Measurements from ENCODE around the gene ACTL10.

The ACTL10 gene

DNA sequence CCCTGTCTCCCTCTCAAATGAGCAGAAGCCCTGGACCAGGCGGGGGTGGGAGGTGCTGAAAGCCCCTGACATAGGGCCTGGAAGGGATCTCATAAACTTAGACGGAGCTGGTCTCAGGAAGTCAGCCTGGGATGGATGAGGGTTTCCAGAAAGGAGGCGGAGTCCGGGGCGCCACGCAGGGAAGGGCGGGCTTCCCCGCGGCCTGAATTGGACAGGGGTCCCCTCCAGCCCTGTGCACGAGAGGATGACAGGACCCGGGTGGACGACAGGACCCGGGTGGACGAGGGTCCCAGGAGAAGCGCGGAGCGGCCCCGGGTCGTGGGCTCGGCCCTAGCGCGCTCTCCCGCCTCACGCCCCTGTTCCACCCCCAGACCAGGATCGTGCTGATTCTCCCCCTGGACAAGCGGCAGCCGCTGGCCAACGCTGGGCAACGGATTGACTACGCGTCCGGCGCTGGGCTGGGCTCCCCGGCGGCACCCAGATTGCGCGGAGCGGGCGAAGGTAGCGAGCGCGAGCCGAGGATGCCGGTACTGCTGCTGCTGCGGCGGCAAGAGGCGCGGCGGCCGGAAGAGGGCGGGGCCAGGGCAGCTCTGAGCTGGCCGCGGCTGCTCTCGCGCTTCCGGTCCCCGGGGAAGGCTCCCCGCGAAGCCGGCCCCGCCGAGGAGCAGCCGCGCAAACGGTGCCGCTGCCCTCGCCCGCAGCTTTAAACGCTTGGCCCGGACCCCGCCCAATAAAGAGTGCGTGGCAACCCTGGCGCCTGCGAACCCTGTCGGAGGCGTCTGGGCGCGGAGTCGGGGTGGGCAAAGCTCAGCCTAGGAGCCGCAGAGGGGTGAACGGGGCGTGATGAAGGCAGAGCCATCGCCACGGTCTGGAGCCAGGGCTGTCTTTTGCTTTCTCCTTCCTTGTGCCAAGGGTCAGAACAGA lies 3.3 kb upstream of the ACTL10 start (continued):
- TF ChIP-seq ZNF621 (tag by site-specific recombination; IDR thresholded peaks at IDR 0.05), result no peak
- no peak for TF ChIP-seq TRIM28 (IDR thresholded peaks at IDR 0.05; ENCODE audit: borderline replicate concordance, low read length)
- no peak for TF ChIP-seq GLI2 (tag by site-specific recombination; IDR thresholded peaks at IDR 0.05; ENCODE audit: borderline replicate concordance, low read depth)
- TF ChIP-seq OVOL3 (tag by site-specific recombination; IDR thresholded peaks at IDR 0.05), result no peak
- no peak for TF ChIP-seq TCF7L2 (IDR thresholded peaks at IDR 0.05; ENCODE audit: borderline replicate concordance, low read depth, low read length)
- no peak for TF ChIP-seq ZNF664 (tag by site-specific recombination; IDR thresholded peaks at IDR 0.05)
- TF ChIP-seq ZNF324 (tag by site-specific recombination; IDR thresholded peaks at IDR 0.05), result no peak
- no peak for TF ChIP-seq ZNF157 (tag by site-specific recombination; IDR thresholded peaks at IDR 0.05)
- peak; percentile 71 for TF ChIP-seq KLF9 (tag by site-specific recombination; IDR thresholded peaks at IDR 0.05; ENCODE audit: low read depth)
- TF ChIP-seq, protein P1, sequence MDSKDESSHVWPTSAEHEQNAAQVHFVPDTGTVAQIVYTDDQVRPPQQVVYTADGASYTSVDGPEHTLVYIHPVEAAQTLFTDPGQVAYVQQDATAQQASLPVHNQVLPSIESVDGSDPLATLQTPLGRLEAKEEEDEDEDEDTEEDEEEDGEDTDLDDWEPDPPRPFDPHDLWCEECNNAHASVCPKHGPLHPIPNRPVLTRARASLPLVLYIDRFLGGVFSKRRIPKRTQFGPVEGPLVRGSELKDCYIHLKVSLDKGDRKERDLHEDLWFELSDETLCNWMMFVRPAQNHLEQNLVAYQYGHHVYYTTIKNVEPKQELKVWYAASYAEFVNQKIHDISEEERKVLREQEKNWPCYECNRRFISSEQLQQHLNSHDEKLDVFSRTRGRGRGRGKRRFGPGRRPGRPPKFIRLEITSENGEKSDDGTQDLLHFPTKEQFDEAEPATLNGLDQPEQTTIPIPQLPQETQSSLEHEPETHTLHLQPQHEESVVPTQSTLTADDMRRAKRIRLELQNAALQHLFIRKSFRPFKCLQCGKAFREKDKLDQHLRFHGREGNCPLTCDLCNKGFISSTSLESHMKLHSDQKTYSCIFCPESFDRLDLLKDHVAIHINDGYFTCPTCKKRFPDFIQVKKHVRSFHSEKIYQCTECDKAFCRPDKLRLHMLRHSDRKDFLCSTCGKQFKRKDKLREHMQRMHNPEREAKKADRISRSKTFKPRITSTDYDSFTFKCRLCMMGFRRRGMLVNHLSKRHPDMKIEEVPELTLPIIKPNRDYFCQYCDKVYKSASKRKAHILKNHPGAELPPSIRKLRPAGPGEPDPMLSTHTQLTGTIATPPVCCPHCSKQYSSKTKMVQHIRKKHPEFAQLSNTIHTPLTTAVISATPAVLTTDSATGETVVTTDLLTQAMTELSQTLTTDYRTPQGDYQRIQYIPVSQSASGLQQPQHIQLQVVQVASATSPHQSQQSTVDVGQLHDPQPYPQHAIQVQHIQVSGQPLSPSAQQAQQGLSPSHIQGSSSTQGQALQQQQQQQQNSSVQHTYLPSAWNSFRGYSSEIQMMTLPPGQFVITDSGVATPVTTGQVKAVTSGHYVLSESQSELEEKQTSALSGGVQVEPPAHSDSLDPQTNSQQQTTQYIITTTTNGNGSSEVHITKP (tag by site-specific recombination; IDR thresholded peaks at IDR 0.05), result no peak
- TF ChIP-seq ZNF549 (tag by site-specific recombination; IDR thresholded peaks at IDR 0.05), result no peak
- TF ChIP-seq, protein P2, sequence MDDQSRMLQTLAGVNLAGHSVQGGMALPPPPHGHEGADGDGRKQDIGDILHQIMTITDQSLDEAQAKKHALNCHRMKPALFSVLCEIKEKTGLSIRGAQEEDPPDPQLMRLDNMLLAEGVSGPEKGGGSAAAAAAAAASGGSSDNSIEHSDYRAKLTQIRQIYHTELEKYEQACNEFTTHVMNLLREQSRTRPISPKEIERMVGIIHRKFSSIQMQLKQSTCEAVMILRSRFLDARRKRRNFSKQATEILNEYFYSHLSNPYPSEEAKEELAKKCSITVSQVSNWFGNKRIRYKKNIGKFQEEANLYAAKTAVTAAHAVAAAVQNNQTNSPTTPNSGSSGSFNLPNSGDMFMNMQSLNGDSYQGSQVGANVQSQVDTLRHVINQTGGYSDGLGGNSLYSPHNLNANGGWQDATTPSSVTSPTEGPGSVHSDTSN (CRISPR knock-in tag; IDR thresholded peaks at IDR 0.05), result 0 out of 2 replicates have a peak, but pooled peaks have one; percentile 34
- no peak for TF ChIP-seq SALL2 (tag by site-specific recombination; IDR thresholded peaks at IDR 0.05; ENCODE audit: borderline replicate concordance)
- TF ChIP-seq ZNF223 (tag by site-specific recombination; IDR thresholded peaks at IDR 0.05), result no peak
- TF ChIP-seq ZNF449 (tag by site-specific recombination; IDR thresholded peaks at IDR 0.05), result no peak
- TF ChIP-seq ZNF148 (tag by site-specific recombination; IDR thresholded peaks at IDR 0.05; ENCODE audit: borderline replicate concordance), result no peak
- TF ChIP-seq, protein P3, sequence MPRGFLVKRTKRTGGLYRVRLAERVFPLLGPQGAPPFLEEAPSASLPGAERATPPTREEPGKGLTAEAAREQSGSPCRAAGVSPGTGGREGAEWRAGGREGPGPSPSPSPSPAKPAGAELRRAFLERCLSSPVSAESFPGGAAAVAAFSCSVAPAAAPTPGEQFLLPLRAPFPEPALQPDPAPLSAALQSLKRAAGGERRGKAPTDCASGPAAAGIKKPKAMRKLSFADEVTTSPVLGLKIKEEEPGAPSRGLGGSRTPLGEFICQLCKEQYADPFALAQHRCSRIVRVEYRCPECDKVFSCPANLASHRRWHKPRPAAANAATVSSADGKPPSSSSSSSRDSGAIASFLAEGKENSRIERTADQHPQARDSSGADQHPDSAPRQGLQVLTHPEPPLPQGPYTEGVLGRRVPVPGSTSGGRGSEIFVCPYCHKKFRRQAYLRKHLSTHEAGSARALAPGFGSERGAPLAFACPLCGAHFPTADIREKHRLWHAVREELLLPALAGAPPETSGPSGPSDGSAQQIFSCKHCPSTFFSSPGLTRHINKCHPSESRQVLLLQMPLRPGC (tag by site-specific recombination; IDR thresholded peaks at IDR 0.05), result peak; percentile 35; the same call in 1 of the 2 replicates
- TF ChIP-seq KLF1 (tag by site-specific recombination; IDR thresholded peaks at IDR 0.05), result peak; percentile 17; the same call in 1 of the 2 replicates
- TF ChIP-seq, protein P4, sequence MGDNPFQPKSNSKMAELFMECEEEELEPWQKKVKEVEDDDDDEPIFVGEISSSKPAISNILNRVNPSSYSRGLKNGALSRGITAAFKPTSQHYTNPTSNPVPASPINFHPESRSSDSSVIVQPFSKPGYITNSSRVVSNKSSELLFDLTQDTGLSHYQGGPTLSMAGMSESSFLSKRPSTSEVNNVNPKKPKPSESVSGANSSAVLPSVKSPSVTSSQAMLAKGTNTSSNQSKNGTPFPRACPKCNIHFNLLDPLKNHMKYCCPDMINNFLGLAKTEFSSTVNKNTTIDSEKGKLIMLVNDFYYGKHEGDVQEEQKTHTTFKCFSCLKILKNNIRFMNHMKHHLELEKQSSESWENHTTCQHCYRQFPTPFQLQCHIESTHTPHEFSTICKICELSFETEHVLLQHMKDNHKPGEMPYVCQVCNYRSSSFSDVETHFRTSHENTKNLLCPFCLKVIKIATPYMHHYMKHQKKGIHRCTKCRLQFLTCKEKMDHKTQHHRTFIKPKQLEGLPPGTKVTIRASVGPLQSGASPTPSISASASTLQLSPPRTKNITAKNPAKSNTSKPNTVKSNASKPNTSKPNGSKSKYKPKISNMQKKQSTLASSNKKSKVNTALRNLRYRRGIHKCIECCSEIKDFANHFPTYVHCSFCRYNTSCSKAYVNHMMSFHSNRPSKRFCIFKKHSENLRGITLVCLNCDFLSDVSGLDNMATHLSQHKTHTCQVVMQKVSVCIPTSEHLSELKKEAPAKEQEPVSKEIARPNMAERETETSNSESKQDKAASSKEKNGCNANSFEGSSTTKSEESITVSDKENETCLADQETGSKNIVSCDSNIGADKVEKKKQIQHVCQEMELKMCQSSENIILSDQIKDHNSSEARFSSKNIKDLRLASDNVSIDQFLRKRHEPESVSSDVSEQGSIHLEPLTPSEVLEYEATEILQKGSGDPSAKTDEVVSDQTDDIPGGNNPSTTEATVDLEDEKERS (tag by site-specific recombination; IDR thresholded peaks at IDR 0.05), result no peak
- no peak for TF ChIP-seq ZBTB48 (tag by site-specific recombination; IDR thresholded peaks at IDR 0.05)
- TF ChIP-seq, protein P5, sequence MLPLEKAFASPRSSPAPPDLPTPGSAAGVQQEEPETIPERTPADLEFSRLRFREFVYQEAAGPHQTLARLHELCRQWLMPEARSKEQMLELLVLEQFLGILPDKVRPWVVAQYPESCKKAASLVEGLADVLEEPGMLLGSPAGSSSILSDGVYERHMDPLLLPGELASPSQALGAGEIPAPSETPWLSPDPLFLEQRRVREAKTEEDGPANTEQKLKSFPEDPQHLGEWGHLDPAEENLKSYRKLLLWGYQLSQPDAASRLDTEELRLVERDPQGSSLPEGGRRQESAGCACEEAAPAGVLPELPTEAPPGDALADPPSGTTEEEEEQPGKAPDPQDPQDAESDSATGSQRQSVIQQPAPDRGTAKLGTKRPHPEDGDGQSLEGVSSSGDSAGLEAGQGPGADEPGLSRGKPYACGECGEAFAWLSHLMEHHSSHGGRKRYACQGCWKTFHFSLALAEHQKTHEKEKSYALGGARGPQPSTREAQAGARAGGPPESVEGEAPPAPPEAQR (tag by site-specific recombination; IDR thresholded peaks at IDR 0.05), result no peak
